ENCODE data around the gene TMEM144.

TMEM144 gene

DNA sequence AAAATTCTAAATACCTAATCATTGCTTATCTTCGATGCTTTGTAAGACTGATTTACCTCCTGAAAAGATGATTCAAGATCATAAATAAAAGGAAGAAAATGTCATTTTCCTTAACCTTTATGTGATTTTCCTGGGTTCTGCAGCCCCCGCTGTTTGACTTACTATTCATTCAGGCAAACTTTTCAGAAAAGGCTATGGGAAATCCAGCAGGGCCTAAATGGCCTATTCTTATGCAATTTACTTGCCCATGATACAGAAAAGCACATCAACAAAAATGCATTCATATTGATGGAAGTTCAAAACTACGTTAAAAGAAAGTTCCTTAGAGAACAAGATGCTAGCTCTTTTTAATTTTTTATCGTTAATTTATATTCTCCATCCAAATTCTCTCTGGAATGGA is 51.2 kb downstream of the TMEM144 start:
- DNase-seq (ENCODE audit: extremely low read depth, low read depth) = no peak
- no peak for TF ChIP-seq CTCF (IDR thresholded peaks at IDR 0.05; ENCODE audit: low read depth, low read length)

DNA sequence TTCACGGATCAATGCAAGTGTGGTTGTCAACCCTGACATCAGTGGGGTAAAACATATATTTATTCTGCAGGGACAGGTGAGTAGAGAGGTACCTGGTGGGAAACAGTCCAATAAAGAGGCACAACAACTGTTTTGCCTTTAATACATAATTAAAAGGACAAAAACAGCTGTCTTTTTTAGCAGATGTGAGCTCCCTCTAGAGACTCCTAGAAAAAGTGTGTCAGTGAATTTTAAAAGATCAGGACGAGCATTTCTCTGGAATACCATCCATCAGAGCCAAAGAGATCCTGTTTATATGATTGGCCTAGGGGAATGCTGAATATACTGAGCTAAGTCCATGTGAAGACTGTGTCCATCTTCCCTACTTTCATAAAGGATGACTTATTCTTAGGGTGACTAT is 58.3 kb downstream of the TMEM144 start:
- DNase-seq (ENCODE audit: extremely low read depth, low read depth) = no peak
- TF ChIP-seq CTCF (IDR thresholded peaks at IDR 0.05; ENCODE audit: low read depth, low read length) = no peak

DNA sequence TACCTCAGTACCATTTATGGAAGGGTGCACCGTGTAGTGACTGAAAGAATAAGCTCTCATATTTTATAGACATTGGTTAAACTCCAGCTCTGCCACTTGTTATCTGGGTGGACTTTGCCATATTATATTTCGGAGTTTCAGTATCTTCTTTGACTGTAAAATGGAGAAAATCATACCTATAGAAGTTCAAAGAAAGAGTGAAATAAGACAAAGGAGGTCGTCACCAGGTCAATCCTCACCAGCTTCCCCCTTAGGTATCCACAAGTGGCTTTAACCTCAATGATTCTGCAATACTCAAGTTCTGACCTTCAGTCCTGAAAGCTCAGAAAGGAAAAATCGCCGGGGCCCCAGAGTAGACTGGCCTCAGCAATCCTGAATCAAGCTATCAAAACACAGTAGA is 64.3 kb downstream of the TMEM144 start:
- no peak for DNase-seq (ENCODE audit: extremely low read depth, low read depth)
- TF ChIP-seq CTCF (IDR thresholded peaks at IDR 0.05; ENCODE audit: low read depth, low read length) = no peak

DNA sequence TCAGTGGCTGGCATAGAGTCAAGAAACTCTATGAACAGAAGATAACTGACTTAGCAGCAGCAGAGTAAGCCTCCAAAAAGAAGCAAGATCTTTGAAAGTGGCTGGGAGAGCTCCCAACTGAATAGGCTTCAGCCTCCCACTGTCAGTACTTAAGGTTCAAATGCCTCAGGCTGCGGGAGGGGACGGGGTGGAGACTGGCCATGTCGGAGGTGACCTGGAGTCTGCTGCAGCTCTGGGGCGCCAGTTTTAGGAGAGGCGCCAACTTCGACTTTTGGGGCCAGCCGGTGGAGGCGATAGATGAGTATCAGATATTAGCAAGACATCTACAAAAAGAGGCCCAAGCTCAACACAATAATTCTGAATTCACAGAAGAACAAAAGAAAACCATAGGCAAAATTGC is 67.3 kb downstream of the TMEM144 start:
- no peak for DNase-seq (ENCODE audit: extremely low read depth, low read depth)
- no peak for TF ChIP-seq CTCF (IDR thresholded peaks at IDR 0.05; ENCODE audit: low read depth, low read length)

GRCh38 chr4:158279052-158279451 is 68.8 kb downstream of the TMEM144 start:
- DNase-seq (ENCODE audit: extremely low read depth, low read depth) = peak; percentile 51

- TF ChIP-seq CTCF (IDR thresholded peaks at IDR 0.05; ENCODE audit: low read depth, low read length) = no peak
- DNase-seq (ENCODE audit: extremely low read depth, low read depth) = no peak
Measured at GRCh38 chr4:158280856-158281255, 70.6 kb downstream of the TMEM144 start.

GRCh38 chr4:158282252-158282651 is 72.0 kb downstream of the TMEM144 start:
- TF ChIP-seq CTCF (IDR thresholded peaks at IDR 0.05; ENCODE audit: low read depth, low read length) = no peak
- no peak for DNase-seq (ENCODE audit: extremely low read depth, low read depth)

GRCh38 chr4:158285429-158286216 is 75.3 kb downstream of the TMEM144 start:
- DNase-seq (ENCODE audit: extremely low read depth, low read depth) = no peak

More at GRCh38 chr4:158285429-158286216, 75.3 kb downstream of the TMEM144 start:
- no peak for TF ChIP-seq CTCF (IDR thresholded peaks at IDR 0.05; ENCODE audit: low read depth, low read length)
